HG02610 (cell line): ENCODE results near the gene FHIT.
A peak's percentile ranks its signal among the peaks of the same experiment; 100 is the strongest.

Experiments used
- ATAC-seq: cut with Tn5 transposase; IDR thresholded peaks from one replicate; pipeline ENCODE4 v1.9.1; 2021; ENCODE audit warnings: mild to moderate bottlenecking, moderate library complexity; ENCODE audit not compliant: unreplicated experiment

FHIT gene

DNA sequence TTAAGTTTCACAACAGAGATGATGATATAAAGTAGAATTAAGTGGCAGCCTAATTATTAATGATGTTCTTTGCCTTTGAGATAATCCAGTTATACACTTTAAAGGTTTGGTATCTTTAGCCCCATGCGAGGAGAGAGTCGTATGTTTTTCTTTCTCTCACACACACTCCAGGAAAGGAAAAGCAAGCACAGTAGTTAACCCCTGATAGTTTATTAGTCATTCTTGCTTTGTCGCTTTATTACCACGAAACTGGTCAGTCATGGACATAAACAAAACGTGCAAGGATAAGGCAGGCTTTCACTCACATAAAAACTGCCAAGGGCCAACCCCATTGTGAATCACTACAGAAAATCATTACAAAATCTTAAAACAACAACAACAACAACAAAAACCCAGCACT is 866.9 kb downstream of the FHIT start:
- no peak for ATAC-seq

DNA sequence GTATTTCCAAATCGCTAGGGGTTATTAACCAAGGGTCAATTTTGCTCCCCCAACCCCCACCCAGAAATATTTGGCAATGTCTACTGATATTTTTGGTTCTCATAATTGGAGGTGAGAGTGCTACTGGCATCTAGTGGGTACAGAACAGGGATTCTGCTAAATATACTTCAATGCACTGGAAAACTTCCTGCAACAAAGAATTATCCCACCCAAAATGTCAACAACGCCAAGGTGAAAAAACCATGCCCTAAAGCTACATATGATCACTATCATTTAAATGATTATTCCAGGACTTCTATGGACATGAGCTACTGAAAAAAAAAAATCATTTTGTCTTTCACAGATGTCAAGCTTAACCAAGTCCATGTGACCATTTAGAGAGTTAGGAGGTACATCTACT is 867.9 kb downstream of the FHIT start:
- ATAC-seq = no peak

DNA sequence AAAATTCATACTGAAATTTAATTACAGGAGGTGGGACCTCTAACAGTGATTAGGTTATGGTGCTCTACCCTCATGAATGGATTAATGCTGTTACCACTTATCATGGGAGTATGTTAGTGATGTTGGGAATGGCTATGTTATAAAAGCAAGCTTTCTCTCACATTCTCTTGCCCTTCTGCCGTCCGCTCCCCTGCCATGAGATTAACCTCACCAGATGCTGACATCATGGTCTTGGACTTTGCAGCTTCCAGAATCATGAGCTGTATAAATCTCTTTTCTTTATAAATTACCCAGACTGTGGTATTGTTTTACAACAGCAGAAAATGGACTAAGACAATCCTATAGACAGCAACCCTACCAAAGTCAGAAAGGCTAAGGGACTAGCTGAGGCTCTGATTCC is 884.8 kb downstream of the FHIT start:
- ATAC-seq = no peak

DNA sequence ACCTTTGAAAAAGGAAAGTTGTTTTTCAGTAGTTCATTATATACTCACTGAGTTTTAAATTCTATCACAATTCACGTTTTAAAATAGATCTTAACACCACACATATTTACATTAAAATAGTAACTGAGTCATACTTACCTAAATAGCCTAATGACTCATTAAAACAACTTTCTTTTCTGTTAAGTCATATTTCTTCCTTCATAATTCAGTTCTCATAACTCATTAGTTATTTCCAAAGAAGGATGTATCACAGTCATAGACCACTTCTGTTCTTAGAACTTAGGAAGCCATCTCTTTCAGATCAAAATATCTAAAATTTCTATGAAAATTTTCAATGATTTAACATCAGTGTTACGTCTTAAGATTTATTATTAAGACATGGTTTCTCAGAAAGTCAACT is 885.9 kb downstream of the FHIT start:
- ATAC-seq = peak; percentile 65

DNA sequence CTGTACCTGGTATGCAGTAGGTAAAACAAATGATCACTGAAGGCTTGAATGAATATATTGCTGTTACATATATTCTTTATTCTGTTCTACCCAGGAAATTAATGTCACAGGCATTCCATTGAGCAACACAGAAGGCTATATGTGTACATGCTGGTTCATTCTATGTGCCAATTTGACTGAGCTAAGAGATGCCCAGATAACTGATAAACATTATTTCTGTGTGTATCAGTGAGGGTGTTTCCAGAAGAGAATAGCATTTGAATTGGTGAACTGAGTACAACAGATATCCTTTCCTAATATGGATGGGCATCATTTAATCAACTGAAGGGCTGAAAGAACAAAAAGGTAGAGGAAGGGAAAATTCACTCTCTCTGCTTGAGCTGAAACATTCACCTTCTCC is 886.8 kb downstream of the FHIT start:
- no peak for ATAC-seq

DNA sequence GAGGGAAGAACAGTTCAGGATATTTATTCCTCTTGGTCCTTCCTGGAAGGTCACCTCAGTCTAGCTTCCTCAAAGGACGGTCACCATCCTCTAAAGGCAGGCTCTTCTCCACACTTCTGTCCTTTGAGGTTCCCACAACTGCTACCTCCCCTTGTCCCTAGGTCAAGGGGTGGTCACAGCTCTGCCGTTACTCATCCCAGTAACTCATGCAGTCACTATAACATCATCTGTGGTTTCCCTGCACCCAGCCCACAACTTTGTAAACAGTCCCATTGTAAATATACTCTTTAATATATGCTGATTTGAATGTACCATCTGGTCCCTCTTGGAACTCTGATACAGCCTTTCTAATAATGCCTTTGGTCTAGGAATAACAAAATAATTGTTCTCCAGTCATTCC is 887.4 kb downstream of the FHIT start:
- ATAC-seq = peak; percentile 70

DNA sequence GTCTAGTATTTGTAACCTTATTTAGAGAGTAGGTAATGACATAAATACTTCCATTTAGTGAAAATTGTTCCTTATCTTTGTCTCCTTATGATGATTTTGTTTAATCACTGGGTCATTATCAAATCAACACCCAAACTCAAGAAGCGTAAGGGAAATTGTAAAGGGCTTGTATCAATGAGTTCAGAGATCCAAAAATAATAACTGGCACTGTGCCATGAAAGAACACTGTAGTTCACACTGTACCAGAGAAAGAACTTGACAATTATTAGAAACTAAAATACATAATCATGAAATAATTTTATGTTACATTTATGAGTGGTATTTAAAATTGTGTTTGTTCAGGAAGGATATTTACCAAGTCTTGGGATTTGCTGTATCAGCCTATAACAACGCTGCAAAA is 895.4 kb downstream of the FHIT start:
- no peak for ATAC-seq

DNA sequence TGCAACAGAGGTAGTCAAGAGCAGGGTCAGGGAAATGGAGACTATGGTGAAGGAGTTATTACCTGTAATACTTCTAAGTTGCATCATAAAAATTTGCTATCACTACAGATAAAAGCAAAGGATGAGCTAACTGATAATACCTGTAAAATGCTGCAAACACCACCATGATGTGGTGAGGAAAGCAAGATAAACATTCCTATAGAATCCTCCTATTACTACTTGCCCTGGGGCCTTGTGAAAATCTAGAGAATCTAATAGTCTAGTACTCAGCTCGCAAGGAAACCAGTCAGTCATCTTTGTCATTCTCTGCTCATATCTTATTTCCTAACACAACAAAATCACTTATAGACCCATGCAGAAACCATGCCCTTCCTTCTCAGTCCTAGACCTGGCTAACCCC is 899.8 kb downstream of the FHIT start:
- no peak for ATAC-seq

DNA sequence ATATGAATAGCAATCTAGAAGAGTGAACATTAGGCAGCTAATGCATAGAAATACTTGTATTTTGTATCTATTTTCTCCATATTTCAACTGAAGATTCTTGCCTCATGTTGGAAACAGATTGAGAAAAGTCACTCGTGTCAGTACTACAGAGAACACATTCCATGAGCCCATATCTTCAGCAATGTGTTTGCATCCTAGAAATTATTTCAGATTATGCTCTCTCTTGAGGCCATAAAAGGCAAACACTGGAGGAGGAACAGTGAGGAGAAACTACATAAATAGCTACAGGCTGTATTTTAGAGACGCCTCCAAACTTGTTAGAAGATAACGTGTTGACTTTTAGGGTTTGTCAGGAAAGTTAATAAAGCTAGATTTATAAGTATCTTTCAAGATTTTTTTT is 906.9 kb downstream of the FHIT start:
- no peak for ATAC-seq

DNA sequence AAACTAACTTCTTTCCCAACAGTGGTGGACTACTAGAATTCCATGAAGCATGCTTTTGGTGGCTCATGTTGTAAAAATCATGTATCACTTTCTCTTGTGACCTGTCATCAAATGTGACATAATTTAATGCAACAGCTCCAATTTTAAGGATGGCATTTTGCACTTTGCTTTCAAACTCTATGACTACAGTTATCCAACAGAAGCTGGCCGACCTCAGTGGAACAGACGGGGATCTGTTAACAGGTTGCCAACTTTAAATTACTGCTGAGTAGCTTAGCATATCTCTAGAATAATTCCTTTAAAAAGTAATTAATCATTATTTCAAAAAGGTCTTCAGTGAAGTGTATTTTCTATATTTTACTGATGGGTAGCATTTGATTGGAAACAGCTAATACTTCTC is 907.4 kb downstream of the FHIT start:
- no peak for ATAC-seq

DNA sequence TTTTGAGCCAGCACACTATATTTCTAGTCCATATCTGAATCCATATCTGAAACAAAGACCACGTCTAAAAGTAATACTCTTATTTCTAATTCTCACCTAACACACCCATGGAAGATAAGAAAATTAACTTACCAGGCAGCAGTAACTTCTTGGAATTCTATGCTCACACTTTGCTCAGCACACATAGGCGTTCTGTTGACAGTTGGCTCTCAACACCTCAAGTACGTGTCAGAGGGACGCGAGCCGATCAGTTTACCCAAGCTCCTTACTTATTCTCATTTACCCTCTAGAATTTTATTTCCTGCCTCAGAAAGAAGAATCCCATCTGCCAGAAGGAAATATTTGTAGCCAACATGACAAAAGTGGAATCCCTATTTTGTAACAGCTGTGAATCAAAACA is 911.9 kb downstream of the FHIT start:
- no peak for ATAC-seq

DNA sequence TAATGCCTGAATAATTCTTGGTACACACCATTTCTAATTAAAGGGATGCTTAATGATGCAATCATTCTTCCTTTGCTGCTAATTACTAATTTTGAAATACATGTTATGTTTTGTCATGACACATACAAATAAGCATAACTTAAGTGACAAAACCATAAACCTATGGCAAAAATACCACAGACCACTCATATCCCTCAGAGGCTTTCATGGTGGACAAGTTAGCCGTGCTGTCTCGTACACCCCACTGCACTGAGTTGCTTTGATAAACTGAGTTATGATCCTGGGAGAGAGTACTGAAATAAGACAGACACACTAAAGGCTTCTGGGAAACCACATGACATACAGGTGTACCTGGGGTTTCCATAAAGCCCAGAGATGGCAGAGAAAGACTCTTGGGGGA is 913.8 kb downstream of the FHIT start:
- no peak for ATAC-seq

DNA sequence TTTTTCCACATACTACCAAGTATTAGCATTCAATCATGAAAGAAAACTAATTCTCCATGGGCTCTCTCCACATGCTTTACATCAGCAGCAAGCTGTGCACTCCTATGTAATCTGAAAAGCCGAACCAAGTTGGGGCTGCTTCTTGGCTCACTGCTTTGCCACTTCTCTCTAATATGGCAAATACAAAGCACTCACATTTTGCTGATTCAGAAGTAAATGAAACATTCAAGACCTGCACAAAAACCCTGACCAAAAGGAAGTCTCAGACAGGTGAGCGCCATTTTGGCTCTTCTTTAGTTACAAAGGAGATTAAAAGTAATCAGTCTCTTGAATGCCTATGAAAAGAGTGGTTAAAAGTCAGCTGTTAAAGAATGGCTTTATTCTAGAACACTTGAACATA is 915.2 kb downstream of the FHIT start:
- no peak for ATAC-seq

DNA sequence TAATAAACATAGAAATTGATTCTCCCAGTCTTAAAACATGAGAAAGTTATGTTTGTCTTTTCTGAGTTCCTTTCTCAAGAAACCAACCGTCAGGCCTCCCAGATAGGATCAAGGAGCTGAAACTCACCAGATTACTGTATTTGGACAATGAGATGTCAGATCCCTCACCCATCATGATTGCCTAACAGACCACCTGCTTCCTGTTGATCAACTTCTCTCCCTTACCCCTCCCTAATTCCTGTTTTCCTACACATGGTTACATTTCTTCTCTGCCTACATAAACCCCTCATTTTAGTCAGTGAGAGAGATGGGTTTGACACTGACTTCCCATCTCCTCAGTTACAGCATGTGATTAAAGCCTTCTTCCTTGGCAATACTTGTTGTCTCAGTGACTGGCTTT is 917.5 kb downstream of the FHIT start:
- ATAC-seq = no peak

DNA sequence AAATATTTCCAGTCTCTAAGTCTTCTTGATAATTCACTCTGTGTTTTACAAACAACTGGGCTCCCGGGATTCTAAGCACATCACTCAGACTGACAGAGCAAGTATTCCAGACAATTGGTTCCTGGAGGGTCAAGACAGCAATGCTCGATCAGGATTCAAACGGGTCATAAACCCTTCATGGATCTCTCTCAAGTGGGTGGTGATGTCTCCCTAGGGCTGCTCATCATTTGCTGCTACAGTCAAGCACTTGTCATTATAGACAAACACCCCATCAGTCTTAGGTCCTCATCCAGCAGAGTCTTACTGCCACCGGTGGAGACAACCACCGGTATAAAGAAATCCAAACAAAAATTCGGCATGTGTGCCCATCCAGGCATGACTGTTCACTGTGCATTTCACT is 921.1 kb downstream of the FHIT start:
- no peak for ATAC-seq

DNA sequence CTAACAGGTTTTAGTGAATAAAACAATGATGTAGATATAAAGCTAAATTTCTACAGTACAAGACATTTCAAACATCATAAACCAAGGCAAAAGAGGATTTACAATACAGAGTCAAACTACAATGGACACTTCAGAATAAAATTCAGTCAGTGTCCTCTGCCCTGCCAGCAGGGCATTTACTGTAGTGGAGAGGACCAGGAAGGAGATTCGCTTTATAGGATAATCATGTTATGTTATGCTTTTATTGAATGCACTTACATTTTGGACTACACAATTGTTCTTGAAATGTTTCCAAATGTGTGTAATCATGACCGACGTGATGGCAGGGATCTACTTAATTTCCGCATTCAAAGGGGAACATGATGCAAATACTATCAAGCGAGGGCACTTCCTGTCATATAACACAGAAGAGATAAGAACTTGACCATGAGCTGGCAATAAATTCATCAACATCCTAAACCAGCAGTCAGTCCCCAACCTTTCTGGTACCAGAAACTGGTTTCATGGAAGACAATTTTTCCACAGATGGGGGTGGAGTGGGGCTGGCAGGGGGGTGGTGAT is 925.6 kb downstream of the FHIT start:
- no peak for ATAC-seq

DNA sequence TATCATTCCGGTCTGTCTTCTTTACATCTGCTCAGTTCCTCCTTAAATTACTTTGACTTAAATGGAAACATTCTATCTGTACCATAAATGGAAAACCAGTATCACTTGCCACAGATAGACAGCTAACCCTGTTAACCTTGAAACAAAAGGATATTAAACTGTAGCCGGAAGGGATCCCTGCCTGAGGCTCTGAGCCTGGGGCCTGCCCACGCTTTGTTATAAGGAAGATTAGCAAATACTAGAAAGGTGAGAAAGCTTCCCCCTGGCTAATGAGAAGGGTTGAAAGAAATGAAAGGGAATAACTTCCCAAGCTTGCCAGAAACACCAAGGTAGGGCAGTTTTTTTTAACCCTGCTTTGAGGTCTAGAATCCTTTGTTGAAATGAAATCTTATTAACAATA is 927.6 kb downstream of the FHIT start:
- ATAC-seq = no peak

DNA sequence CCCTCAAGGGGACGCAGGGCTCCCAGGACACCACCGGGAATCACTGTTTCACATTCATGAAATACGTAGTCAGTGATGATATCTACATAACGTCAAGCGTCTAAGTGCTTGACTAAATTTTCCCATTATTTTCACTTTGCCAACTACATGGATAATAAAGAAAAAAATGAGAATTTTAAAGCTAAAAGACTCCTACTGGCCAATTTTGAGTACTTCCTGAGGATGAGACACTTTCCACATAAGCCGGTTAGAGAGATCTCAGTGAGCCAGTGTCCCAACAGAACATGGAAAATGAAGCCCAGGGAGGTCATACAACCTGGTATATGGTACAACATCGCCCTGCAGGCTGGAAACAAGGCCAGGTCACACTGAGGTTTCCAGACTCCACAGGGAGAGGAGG is 928.1 kb downstream of the FHIT start:
- ATAC-seq = no peak

DNA sequence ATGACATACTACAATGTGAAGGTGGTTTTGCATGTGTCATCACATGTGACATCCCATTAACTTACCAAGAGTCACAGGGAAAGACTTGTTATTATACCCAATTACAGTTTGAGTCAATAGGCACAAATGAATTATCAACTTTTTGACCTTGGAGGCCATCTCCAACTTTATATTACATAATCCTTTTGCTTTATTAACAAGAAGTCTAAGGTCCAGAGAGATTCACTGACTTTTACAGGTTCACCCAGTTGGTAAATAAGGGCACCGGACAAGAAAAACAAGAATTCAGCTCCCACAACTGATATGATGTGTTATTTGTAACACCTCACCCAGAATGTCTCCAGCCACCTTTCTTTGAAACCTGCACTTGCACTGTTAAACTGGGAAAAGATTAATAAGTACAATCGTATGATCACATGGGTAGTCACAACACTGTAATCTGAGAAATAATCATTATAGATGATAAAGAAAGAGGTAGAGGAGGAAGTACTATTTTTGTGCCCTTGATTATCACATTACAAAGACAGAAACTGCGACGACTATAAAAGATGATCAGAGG is 928.9 kb downstream of the FHIT start:
- no peak for ATAC-seq

DNA sequence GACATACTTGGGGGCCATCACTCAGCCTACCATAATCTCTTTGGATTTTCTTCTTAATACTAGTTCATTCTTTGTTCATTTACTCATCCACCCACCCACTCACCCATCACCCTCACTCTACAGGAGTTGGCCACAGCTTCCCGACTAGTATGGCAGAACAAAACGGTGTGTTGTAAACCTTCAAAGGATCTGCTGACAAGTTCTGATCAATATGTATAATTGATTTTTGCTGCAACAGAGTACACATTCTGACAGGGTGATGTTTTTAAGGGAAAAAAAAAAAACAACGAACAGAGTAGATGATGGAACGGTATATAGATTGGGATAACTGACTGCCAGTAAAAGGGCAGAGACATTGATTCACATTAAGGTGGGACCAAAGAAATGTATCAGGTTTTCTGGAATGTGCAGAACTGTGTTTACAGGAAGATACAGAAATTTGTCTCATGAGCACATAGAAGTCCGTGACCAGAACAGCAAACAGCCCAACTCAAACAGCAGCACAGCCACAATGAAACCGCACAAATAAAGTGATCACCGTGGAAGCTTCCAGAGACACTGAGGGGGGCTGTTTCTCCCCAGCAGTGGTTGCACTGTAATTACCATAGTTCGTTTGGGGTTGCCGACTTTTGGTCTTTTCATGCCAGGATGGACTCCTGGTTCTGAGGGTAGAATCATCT is 931.9 kb downstream of the FHIT start:
- no peak for ATAC-seq

DNA sequence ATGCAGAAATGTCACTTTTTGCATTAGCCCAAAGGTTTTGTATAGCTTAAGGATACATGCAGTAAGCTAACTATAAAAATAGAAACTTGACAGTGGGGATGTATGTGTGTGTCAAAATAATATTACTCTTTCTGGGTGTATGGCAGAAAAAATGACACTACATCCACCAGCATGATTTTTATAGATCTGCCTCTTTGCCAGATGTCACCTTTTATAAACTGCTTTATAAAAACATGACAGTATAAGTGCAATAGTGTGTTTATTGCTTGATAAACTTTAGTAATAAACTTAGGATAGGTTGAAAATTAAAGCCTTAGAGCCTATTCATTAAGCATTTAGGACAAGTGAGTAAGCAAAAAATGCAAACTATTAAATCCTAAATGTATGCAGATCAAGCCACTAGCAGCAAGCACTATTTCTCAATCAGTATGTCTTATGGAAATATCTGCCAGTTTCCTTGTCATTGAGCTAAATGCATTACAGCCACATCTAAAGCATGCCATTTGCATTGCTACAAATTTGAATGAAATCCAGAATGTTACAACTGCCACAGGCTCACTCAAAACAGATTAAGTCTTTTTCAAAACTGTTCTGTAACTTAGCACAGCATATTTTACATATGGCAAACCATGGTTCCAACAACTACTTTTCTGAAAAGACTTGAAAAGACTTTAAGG is 935.0 kb downstream of the FHIT start:
- ATAC-seq = no peak

DNA sequence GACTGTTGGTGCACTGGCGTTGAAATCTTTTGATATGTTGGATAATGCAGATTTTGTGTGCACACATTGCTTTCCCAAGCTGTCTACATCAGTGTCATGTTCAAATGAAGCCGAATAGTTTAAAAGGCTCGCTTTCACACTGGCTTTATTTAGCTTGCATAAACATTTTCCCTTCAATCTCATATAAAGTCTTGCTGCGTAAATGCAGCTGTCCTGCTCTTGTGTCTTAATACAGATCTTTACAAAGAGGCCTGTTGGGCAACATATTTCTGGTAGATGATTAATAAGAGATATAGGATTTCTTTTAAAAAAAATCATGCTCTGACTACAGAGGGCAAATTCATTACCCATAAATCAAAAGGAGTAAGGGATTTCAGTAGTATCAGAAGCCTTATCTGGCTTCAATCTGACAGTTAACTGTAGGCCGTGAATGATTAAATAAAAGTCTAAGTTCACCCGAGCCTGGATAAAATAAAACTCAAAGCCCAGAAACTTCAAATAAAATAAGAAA is 937.2 kb downstream of the FHIT start:
- no peak for ATAC-seq
